ENCODE results near the gene GIMAP2. TPM values are rescaled to one million over a fixed set of nuclear protein-coding genes. Genes with fewer than 3 reads are reported as not detected.
A peak's percentile ranks its signal among the peaks of the same experiment; 100 is the strongest.
"Not testable (repeated sequence)": the region's sequence is repeated elsewhere in the genome, so short reads cannot be mapped to it uniquely, and the experiment has no call there.

Gene GIMAP2
- polyA plus RNA-seq, 4 donors, result 3.8 to 14.1 (median 9.2) TPM

DNA sequence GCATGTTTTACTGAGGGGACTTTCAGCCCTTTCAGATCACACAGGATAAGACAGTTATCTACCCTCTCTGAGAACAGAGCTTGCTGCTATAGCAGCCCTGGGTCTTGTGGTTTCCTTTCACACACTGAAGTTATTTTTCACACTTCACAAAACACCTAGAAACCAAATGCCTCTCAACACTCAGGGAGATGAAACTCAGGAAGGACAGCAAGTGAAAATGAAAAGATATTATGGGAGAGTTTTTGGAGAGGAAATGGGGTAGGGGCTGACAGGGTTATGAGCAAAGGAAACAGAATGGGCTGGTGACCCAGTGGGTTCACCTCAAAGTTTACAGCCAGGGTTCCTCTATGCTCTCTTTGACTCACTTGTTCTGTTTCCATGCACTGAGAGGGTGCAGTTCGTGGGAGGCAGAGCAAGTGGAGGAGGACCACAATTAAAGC, 17.0 kb upstream of the GIMAP2 start:
- DNase-seq (peak in 1 of 2 donors; percentile 73), FAIRE-seq (no peak)
- H3K36me3 ChIP-seq (ENCODE audit: control insufficient read depth in 3 of 3, insufficient read depth in 2 of 3, low read depth in 1 of 3, low read length in 3 of 3), result no peaks in the 10 kb centered on the region
- H3K4me3 ChIP-seq (ENCODE audit: low read depth in 1 of 3, low read length in 3 of 3), result no peak overlapping the region
- H3K9me3 ChIP-seq (ENCODE audit: control insufficient read depth in 2 of 2, insufficient read depth in 1 of 2, low read depth in 1 of 2, low read length in 1 of 2), result peaks cover 0 to 3% of the 10 kb centered on the region in 2 donors
- no peaks in the 10 kb centered on the region for H3K27me3 ChIP-seq (ENCODE audit: control insufficient read depth in 3 of 3, insufficient read depth in 3 of 3, low read length in 3 of 3)
- H3K4me1 ChIP-seq (ENCODE audit: control insufficient read depth in 3 of 3, insufficient read depth in 2 of 3, low read depth in 1 of 3, low read length in 2 of 3), result no peaks in the 10 kb centered on the region
- H3K27ac ChIP-seq (ENCODE audit: low read depth in 1 of 3, low read length in 2 of 3), result peak overlapping the region in 2 of 3 donors; percentile 17 to 47
- WGBS, 3 donors, result 21 to 32% (median 27%) methylated on average over 1 of the region's 1 CpG

GRCh38 chr7:150668977-150669376, 16.5 kb upstream of the GIMAP2 start:
- H3K4me1 ChIP-seq (ENCODE audit: control insufficient read depth in 3 of 3, insufficient read depth in 2 of 3, low read depth in 1 of 3, low read length in 2 of 3), result no peaks in the 10 kb centered on the region
- no peaks in the 10 kb centered on the region for H3K27me3 ChIP-seq (ENCODE audit: control insufficient read depth in 3 of 3, insufficient read depth in 3 of 3, low read length in 3 of 3)
- no peak for DNase-seq
- no peak overlapping the region for H3K4me3 ChIP-seq (ENCODE audit: low read depth in 1 of 3, low read length in 3 of 3)
- FAIRE-seq, result no peak
- no peaks in the 10 kb centered on the region for H3K36me3 ChIP-seq (ENCODE audit: control insufficient read depth in 3 of 3, insufficient read depth in 2 of 3, low read depth in 1 of 3, low read length in 3 of 3)
- H3K27ac ChIP-seq (ENCODE audit: low read depth in 1 of 3, low read length in 2 of 3), result peak overlapping the region in 2 of 3 donors; percentile 17 to 47
- H3K9me3 ChIP-seq (ENCODE audit: control insufficient read depth in 2 of 2, insufficient read depth in 1 of 2, low read depth in 1 of 2, low read length in 1 of 2), result peaks cover 0 to 3% of the 10 kb centered on the region in 2 donors

DNA sequence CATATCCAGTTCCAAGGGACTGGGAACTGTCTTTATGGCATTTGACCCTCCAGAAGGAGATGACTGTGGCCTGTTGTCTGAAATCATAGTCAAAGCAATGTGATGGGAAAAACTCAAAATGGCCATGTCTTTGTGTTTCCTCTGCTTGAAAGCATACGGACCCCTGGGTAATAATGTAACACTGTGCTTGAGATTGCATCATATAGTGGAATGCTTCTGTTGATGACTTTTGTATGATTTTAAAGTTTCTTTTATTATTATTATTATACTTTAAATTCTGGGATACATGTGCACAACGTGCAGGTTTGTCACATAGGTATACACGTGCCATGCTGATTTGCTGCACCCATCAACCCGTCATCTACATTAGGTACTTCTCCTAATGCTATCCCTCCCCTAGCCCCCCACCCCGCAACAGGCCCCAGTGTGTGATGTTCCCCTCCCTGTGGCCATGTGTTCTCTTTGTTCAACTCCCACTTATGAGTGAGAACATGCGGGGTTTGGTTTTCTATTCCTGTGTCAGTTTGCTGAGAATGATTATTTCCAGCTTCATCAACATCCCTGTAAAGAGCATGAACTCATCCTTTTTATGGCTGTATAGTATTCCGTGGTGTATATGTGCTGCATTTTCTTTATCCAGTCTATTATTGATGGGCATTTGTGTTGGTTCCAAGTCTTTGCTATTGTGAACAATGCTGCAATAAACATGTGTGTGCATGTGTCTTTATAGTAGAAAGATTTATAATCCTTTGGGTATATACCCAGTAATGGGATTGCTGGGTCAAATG, 13.5 kb upstream of the GIMAP2 start:
- H3K27ac ChIP-seq (ENCODE audit: low read depth in 1 of 3, low read length in 2 of 3); H3K9me3 ChIP-seq (ENCODE audit: control insufficient read depth in 2 of 2, insufficient read depth in 1 of 2, low read depth in 1 of 2, low read length in 1 of 2); H3K4me3 ChIP-seq (ENCODE audit: low read depth in 1 of 3, low read length in 3 of 3); FAIRE-seq; H3K4me1 ChIP-seq (ENCODE audit: control insufficient read depth in 3 of 3, insufficient read depth in 2 of 3, low read depth in 1 of 3, low read length in 2 of 3); H3K36me3 ChIP-seq (ENCODE audit: control insufficient read depth in 3 of 3, insufficient read depth in 2 of 3, low read depth in 1 of 3, low read length in 3 of 3); DNase-seq; H3K27me3 ChIP-seq (ENCODE audit: control insufficient read depth in 3 of 3, insufficient read depth in 3 of 3, low read length in 3 of 3): not testable (repeated sequence)
- WGBS, 3 donors, result 88 to 90% (median 89%) methylated on average over 7 of the region's 7 CpGs

- no peaks in the 10 kb centered on the region for H3K9me3 ChIP-seq (ENCODE audit: control insufficient read depth in 2 of 2, insufficient read depth in 1 of 2, low read depth in 1 of 2, low read length in 1 of 2)
- no peaks in the 10 kb centered on the region for H3K27me3 ChIP-seq (ENCODE audit: control insufficient read depth in 3 of 3, insufficient read depth in 3 of 3, low read length in 3 of 3)
- WGBS, 3 donors, result 63 to 100% (median 97%) methylated on average over 2 of the region's 2 CpGs
- H3K27ac ChIP-seq (ENCODE audit: low read depth in 1 of 3, low read length in 2 of 3), result peak overlapping the region in 1 of 3 donors; percentile 62
- FAIRE-seq (no peak), DNase-seq (no peak)
- no peak overlapping the region for H3K4me3 ChIP-seq (ENCODE audit: low read depth in 1 of 3, low read length in 3 of 3)
- no peaks in the 10 kb centered on the region for H3K4me1 ChIP-seq (ENCODE audit: control insufficient read depth in 3 of 3, insufficient read depth in 2 of 3, low read depth in 1 of 3, low read length in 2 of 3)
- no peaks in the 10 kb centered on the region for H3K36me3 ChIP-seq (ENCODE audit: control insufficient read depth in 3 of 3, insufficient read depth in 2 of 3, low read depth in 1 of 3, low read length in 3 of 3)
Measured at GRCh38 chr7:150675714-150676113, 9.8 kb upstream of the GIMAP2 start.

DNA sequence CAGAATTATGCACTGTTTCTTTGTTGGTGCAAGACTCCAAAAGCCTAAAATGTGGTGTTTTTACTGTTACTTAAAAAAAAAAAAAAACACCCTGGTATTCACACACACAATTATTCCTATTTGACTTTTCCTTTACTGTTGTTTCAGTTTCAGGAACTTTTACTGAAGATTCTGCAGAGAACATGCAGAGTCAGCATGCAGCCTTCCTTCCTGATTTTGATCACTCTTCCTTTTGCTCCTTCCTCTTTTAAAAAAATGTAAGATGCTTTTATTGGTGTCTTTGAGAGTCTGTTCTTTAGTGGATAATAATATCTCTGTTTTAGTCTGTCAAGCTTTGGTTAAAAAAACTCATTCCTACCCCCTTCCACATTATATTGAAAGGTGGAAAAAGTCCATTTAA, 9.2 kb upstream of the GIMAP2 start:
- FAIRE-seq, result not testable (repeated sequence)

GRCh38 chr7:150676854-150677253, 8.7 kb upstream of the GIMAP2 start:
- not testable (repeated sequence) for H3K27ac ChIP-seq (ENCODE audit: low read depth in 1 of 3, low read length in 2 of 3); H3K27me3 ChIP-seq (ENCODE audit: control insufficient read depth in 3 of 3, insufficient read depth in 3 of 3, low read length in 3 of 3); DNase-seq; H3K36me3 ChIP-seq (ENCODE audit: control insufficient read depth in 3 of 3, insufficient read depth in 2 of 3, low read depth in 1 of 3, low read length in 3 of 3); H3K4me1 ChIP-seq (ENCODE audit: control insufficient read depth in 3 of 3, insufficient read depth in 2 of 3, low read depth in 1 of 3, low read length in 2 of 3); FAIRE-seq; H3K4me3 ChIP-seq (ENCODE audit: low read depth in 1 of 3, low read length in 3 of 3); H3K9me3 ChIP-seq (ENCODE audit: control insufficient read depth in 2 of 2, insufficient read depth in 1 of 2, low read depth in 1 of 2, low read length in 1 of 2)
- WGBS, 3 donors, result 44 to 78% (median 59%) methylated on average over 3 of the region's 3 CpGs

More for the DNA sequence above, 9.2 kb upstream of the GIMAP2 start:
- not testable (repeated sequence) for H3K36me3 ChIP-seq (ENCODE audit: control insufficient read depth in 3 of 3, insufficient read depth in 2 of 3, low read depth in 1 of 3, low read length in 3 of 3); DNase-seq; H3K27ac ChIP-seq (ENCODE audit: low read depth in 1 of 3, low read length in 2 of 3); H3K4me1 ChIP-seq (ENCODE audit: control insufficient read depth in 3 of 3, insufficient read depth in 2 of 3, low read depth in 1 of 3, low read length in 2 of 3); H3K4me3 ChIP-seq (ENCODE audit: low read depth in 1 of 3, low read length in 3 of 3); H3K9me3 ChIP-seq (ENCODE audit: control insufficient read depth in 2 of 2, insufficient read depth in 1 of 2, low read depth in 1 of 2, low read length in 1 of 2); H3K27me3 ChIP-seq (ENCODE audit: control insufficient read depth in 3 of 3, insufficient read depth in 3 of 3, low read length in 3 of 3)

DNA sequence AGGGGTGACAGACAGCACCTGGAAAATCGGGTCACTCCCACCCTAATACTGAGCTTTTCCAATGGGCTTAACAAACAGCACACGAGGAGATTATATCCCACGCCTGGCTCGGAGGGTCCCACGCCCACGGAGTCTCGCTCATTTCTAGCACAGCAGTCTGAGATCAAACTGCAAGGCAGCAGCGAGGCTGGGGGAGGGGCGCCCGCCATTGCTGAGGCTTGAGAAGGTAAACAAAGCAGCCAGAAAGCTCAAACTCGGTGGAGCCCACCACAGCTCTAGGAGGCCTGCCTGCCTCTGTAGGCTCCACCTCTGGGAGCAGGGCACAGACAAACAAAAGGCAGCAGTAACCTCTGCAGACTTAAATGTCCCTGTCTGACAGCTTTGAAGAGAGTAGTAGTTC, 6.9 kb upstream of the GIMAP2 start:
- not testable (repeated sequence) for H3K9me3 ChIP-seq (ENCODE audit: control insufficient read depth in 2 of 2, insufficient read depth in 1 of 2, low read depth in 1 of 2, low read length in 1 of 2); H3K36me3 ChIP-seq (ENCODE audit: control insufficient read depth in 3 of 3, insufficient read depth in 2 of 3, low read depth in 1 of 3, low read length in 3 of 3); H3K4me1 ChIP-seq (ENCODE audit: control insufficient read depth in 3 of 3, insufficient read depth in 2 of 3, low read depth in 1 of 3, low read length in 2 of 3); H3K27me3 ChIP-seq (ENCODE audit: control insufficient read depth in 3 of 3, insufficient read depth in 3 of 3, low read length in 3 of 3); H3K4me3 ChIP-seq (ENCODE audit: low read depth in 1 of 3, low read length in 3 of 3); H3K27ac ChIP-seq (ENCODE audit: low read depth in 1 of 3, low read length in 2 of 3); DNase-seq; FAIRE-seq
- 59 to 79% (median 77%) methylated on average over 11 of the region's 11 CpGs for WGBS, 3 donors

DNA sequence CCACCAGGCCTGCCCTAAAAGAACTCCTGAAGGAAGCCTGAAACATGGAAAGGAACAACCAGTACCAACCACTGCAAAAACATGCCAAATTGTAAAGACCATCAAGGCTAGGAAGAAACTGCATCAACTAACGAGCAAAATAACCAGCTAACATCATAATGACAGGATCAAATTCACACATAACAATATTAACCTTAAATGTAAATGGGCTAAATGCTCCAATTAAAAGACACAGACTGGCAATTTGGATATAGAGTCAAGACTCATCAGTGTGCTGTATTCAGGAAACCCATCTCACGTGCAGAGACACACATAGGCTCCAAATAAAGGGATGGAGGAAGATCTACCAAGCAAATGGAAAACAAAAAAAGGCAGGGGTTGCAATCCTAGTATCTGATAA, 5.1 kb upstream of the GIMAP2 start:
- WGBS, 3 donors, result 78 to 100% (median 92%) methylated on average over 1 to 2 of the region's 2 CpGs
- H3K27me3 ChIP-seq (ENCODE audit: control insufficient read depth in 3 of 3, insufficient read depth in 3 of 3, low read length in 3 of 3); H3K9me3 ChIP-seq (ENCODE audit: control insufficient read depth in 2 of 2, insufficient read depth in 1 of 2, low read depth in 1 of 2, low read length in 1 of 2); FAIRE-seq; H3K27ac ChIP-seq (ENCODE audit: low read depth in 1 of 3, low read length in 2 of 3); DNase-seq; H3K36me3 ChIP-seq (ENCODE audit: control insufficient read depth in 3 of 3, insufficient read depth in 2 of 3, low read depth in 1 of 3, low read length in 3 of 3); H3K4me3 ChIP-seq (ENCODE audit: low read depth in 1 of 3, low read length in 3 of 3); H3K4me1 ChIP-seq (ENCODE audit: control insufficient read depth in 3 of 3, insufficient read depth in 2 of 3, low read depth in 1 of 3, low read length in 2 of 3): not testable (repeated sequence)
